HG03066 (cell line): ENCODE data around the gene NTN4.
"Not testable (repeated sequence)": the region's sequence is repeated elsewhere in the genome, so short reads cannot be mapped to it uniquely, and the experiment has no call there.

ENCODE experiments used
- ATAC-seq: cut with Tn5 transposase; IDR thresholded peaks from one replicate; pipeline ENCODE4 v1.9.1; 2021; ENCODE audit warnings: low read depth; ENCODE audit not compliant: unreplicated experiment

Gene NTN4

GRCh38 chr12:95672166-95672565, 118.4 kb downstream of the NTN4 start:
- no peak for ATAC-seq

GRCh38 chr12:95671265-95671664, 119.3 kb downstream of the NTN4 start:
- no peak for ATAC-seq

- no peak for ATAC-seq
Measured at GRCh38 chr12:95663525-95663924, 127.0 kb downstream of the NTN4 start.

- ATAC-seq: no peak
Measured at GRCh38 chr12:95661360-95661759, 129.2 kb downstream of the NTN4 start.

- no peak for ATAC-seq
Measured at GRCh38 chr12:95658386-95658785, 132.2 kb downstream of the NTN4 start.

GRCh38 chr12:95654665-95655064, 135.9 kb downstream of the NTN4 start:
- not testable (repeated sequence) for ATAC-seq

GRCh38 chr12:95653771-95654546, 136.6 kb downstream of the NTN4 start:
- no peak for ATAC-seq

GRCh38 chr12:95651681-95652080, 138.9 kb downstream of the NTN4 start:
- ATAC-seq: no peak

- ATAC-seq: no peak
Measured at GRCh38 chr12:95648990-95649791, 141.4 kb downstream of the NTN4 start.

GRCh38 chr12:95646781-95647190, 143.8 kb downstream of the NTN4 start:
- ATAC-seq: no peak

- ATAC-seq: no peak
Measured at GRCh38 chr12:95643256-95643655, 147.3 kb downstream of the NTN4 start.

- ATAC-seq: no peak
Measured at GRCh38 chr12:95642583-95642982, 148.0 kb downstream of the NTN4 start.

- no peak for ATAC-seq
Measured at GRCh38 chr12:95641299-95641952, 149.1 kb downstream of the NTN4 start.

- ATAC-seq: no peak
Measured at GRCh38 chr12:95640516-95640915, 150.0 kb downstream of the NTN4 start.

GRCh38 chr12:95637471-95638155, 153.0 kb downstream of the NTN4 start:
- ATAC-seq: no peak

- no peak for ATAC-seq
Measured at GRCh38 chr12:95637010-95637409, 153.6 kb downstream of the NTN4 start.

GRCh38 chr12:95634622-95635621, 155.6 kb downstream of the NTN4 start:
- ATAC-seq: peak; percentile 82

- ATAC-seq: no peak
Measured at GRCh38 chr12:95633732-95634465, 156.7 kb downstream of the NTN4 start.
